Measurements from ENCODE around the gene SRPX. TPM values are rescaled to one million over a fixed set of nuclear protein-coding genes. Genes with fewer than 3 reads are reported as not detected.

Gene SRPX
- total RNA-seq, 1 donor from 2014 or later: not detected

GRCh38 chrX:38138900-38139299 is 81.8 kb downstream of the SRPX start:
- Mint-ChIP-seq H3K27me3 (no peaks in the 10 kb centered on the region), H3K4me1 (no peaks in the 10 kb centered on the region), H3K36me3 (ENCODE audit: low read depth) (no peaks in the 10 kb centered on the region), H3K27ac (no peak overlapping the region), H3K4me3 (no peak overlapping the region), H3K9me3 (no peaks in the 10 kb centered on the region)
- intact Hi-C loops (cut with micrococcal nuclease): no loop called here
- DNase-seq: no peak

- H3K27me3 Mint-ChIP-seq: no peaks in the 10 kb centered on the region
- no peak overlapping the region for H3K4me3 Mint-ChIP-seq
- no peaks in the 10 kb centered on the region for H3K4me1 Mint-ChIP-seq
- no peaks in the 10 kb centered on the region for H3K9me3 Mint-ChIP-seq
- no peaks in the 10 kb centered on the region for H3K36me3 Mint-ChIP-seq (ENCODE audit: low read depth)
- no peak overlapping the region for H3K27ac Mint-ChIP-seq
- no peak for DNase-seq
- intact Hi-C loops (cut with micrococcal nuclease): no loop called here
These were observed 82.3 kb downstream of the SRPX start for GRCh38 chrX:38138157-38138891.

- no peaks in the 10 kb centered on the region for H3K36me3 Mint-ChIP-seq (ENCODE audit: low read depth)
- DNase-seq: no peak
- H3K4me1 Mint-ChIP-seq: no peaks in the 10 kb centered on the region
- H3K27ac Mint-ChIP-seq: no peak overlapping the region
- intact Hi-C loops (cut with micrococcal nuclease): no loop called here
- H3K27me3 Mint-ChIP-seq: no peaks in the 10 kb centered on the region
- no peak overlapping the region for H3K4me3 Mint-ChIP-seq
- no peaks in the 10 kb centered on the region for H3K9me3 Mint-ChIP-seq
These were observed 91.3 kb downstream of the SRPX start for GRCh38 chrX:38129366-38129765.

DNA sequence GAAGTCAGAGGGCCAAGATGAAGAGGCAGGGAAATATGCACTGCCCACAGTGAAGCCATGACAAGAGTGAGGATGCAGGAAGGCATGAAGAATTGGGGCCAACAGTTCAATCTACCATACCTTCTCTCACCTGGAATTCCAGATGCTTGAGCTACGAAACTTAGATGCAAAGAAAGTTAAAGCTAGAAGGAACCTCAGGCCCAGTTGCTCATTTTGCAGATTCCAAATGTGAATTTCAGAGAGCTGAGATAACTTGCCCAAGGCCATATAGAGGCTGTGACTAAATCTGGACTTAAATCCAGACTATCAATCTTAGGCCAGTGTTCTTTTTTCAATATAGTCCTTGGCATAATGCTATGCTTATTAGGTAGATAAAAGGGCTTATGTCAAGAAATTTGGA is 92.7 kb downstream of the SRPX start:
- intact Hi-C loops (cut with micrococcal nuclease): no loop called here
- no peak for DNase-seq
- Mint-ChIP-seq H3K9me3 (no peaks in the 10 kb centered on the region), H3K4me3 (no peak overlapping the region), H3K27me3 (no peaks in the 10 kb centered on the region), H3K36me3 (ENCODE audit: low read depth) (no peaks in the 10 kb centered on the region), H3K27ac (no peak overlapping the region), H3K4me1 (no peaks in the 10 kb centered on the region)

DNA sequence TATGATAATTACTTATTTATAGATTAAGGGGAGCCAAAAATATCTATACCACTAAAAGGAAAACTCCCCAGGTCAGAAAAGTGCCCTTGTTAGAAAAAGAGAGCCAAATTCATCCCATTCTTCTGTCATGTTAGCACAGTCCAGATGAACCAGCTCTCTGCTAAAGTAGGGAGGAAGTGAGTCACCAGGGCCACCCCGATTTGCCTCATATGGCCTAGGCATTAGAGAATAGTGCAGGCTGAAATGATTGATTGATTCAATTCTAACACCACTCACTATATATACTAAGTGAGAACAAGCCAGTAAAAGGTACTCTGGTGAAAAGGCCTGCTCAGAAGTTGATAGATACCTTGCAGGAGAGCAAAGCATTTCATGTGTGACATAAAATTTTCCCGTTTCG is 94.5 kb downstream of the SRPX start:
- no peak overlapping the region for H3K4me3 Mint-ChIP-seq
- H3K4me1 Mint-ChIP-seq: no peaks in the 10 kb centered on the region
- DNase-seq: no peak
- H3K27me3 Mint-ChIP-seq: no peaks in the 10 kb centered on the region
- H3K27ac Mint-ChIP-seq: no peak overlapping the region
- intact Hi-C loops (cut with micrococcal nuclease): no loop called here
- no peaks in the 10 kb centered on the region for H3K36me3 Mint-ChIP-seq (ENCODE audit: low read depth)
- no peaks in the 10 kb centered on the region for H3K9me3 Mint-ChIP-seq

DNA sequence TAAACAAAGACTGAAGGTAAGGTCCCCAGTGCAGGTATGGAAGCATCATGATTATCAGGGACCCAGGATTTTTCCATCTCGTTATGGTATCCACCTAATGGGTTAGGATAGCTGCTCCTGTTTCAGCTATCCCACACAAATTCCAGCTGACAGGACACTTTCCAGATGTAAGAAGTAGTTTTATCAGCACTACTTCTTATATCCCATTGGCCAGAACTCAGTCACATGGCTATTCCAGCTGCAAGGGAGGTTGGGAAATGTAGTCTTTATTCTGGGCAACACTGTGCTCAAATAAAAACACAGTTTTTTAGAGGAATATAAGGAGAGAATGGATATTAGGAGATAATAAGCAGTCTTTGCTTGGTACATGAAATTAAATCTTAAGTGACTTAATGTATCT is 96.7 kb downstream of the SRPX start:
- Mint-ChIP-seq H3K4me1 (no peaks in the 10 kb centered on the region), H3K36me3 (ENCODE audit: low read depth) (no peaks in the 10 kb centered on the region), H3K27ac (no peak overlapping the region), H3K27me3 (no peaks in the 10 kb centered on the region), H3K9me3 (no peaks in the 10 kb centered on the region), H3K4me3 (no peak overlapping the region)
- DNase-seq: no peak
- intact Hi-C loops (cut with micrococcal nuclease): no loop called here

- Mint-ChIP-seq H3K36me3 (ENCODE audit: low read depth) (no peaks in the 10 kb centered on the region), H3K27me3 (no peaks in the 10 kb centered on the region), H3K4me1 (no peaks in the 10 kb centered on the region), H3K27ac (no peak overlapping the region), H3K9me3 (peaks cover 4% of the 10 kb centered on the region), H3K4me3 (no peak overlapping the region)
- intact Hi-C loops (cut with micrococcal nuclease): no loop called here
- no peak for DNase-seq
These were observed 103.2 kb downstream of the SRPX start for GRCh38 chrX:38117485-38117884.

- Mint-ChIP-seq H3K36me3 (ENCODE audit: low read depth) (no peaks in the 10 kb centered on the region), H3K4me1 (no peaks in the 10 kb centered on the region), H3K9me3 (peaks cover 4% of the 10 kb centered on the region), H3K27ac (no peak overlapping the region), H3K27me3 (no peaks in the 10 kb centered on the region), H3K4me3 (no peak overlapping the region)
- no peak for DNase-seq
- intact Hi-C loops (cut with micrococcal nuclease): no loop called here
These were observed 104.0 kb downstream of the SRPX start for GRCh38 chrX:38116706-38117105.

DNA sequence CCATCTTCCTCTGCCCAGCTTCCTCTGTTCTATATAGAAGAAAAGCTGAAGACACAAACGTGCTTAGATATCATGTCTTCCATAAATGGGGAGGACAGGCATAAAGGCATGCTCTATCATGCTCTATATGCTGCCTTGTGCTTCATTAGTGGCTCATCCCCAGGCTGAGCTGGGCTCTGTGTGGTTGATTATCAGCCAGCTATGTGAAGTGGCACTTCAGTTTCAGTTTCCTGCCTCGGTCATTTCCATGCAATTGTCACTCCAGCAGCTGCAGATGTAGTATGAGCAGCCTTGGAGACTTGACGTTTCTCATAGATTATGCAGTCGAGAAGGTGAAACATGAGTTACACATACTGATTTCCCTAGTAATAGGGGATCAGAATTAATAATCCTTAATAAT is 108.1 kb downstream of the SRPX start:
- intact Hi-C loops (cut with micrococcal nuclease): no loop called here
- Mint-ChIP-seq H3K9me3 (peaks cover 4% of the 10 kb centered on the region), H3K27ac (no peak overlapping the region), H3K36me3 (ENCODE audit: low read depth) (no peaks in the 10 kb centered on the region), H3K4me3 (no peak overlapping the region), H3K4me1 (no peaks in the 10 kb centered on the region), H3K27me3 (no peaks in the 10 kb centered on the region)
- no peak for DNase-seq

DNA sequence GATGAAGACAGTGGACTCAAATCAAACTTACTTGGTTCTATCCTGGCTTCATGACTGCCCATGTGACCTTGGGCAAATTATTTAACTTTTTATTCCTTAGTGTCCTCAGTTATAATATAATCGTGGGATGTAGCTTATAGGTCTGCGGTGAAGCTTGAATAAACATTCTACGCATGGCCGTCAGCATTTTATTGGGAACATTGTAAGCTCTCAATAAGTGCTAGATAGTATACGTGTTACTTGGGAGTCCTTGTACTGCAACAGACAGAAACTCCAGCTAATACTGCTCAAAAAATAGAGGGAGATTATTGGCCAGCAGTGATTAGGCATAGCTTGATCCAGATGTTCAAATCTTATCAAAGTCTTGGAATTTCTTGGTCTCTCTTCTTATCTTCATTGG is 109.5 kb downstream of the SRPX start:
- intact Hi-C loops (cut with micrococcal nuclease): no loop called here
- peaks cover 4% of the 10 kb centered on the region for H3K9me3 Mint-ChIP-seq
- no peak for DNase-seq
- H3K27me3 Mint-ChIP-seq: peaks cover 2% of the 10 kb centered on the region
- no peaks in the 10 kb centered on the region for H3K4me1 Mint-ChIP-seq
- H3K27ac Mint-ChIP-seq: no peak overlapping the region
- H3K36me3 Mint-ChIP-seq (ENCODE audit: low read depth): no peaks in the 10 kb centered on the region
- H3K4me3 Mint-ChIP-seq: no peak overlapping the region

GRCh38 chrX:38110231-38110630 is 110.4 kb downstream of the SRPX start:
- Mint-ChIP-seq H3K4me3 (no peak overlapping the region), H3K9me3 (peaks cover 4% of the 10 kb centered on the region), H3K36me3 (ENCODE audit: low read depth) (no peaks in the 10 kb centered on the region), H3K27me3 (peaks cover 2% of the 10 kb centered on the region), H3K27ac (no peak overlapping the region), H3K4me1 (no peaks in the 10 kb centered on the region)
- intact Hi-C loops (cut with micrococcal nuclease): no loop called here
- DNase-seq: no peak

GRCh38 chrX:38109042-38109898 is 111.4 kb downstream of the SRPX start:
- no peaks in the 10 kb centered on the region for H3K36me3 Mint-ChIP-seq (ENCODE audit: low read depth)
- H3K9me3 Mint-ChIP-seq: peaks cover 4% of the 10 kb centered on the region
- no peak overlapping the region for H3K27ac Mint-ChIP-seq

GRCh38 chrX:38108364-38108763 is 112.3 kb downstream of the SRPX start:
- Mint-ChIP-seq H3K27me3 (peaks cover 2% of the 10 kb centered on the region), H3K9me3 (no peaks in the 10 kb centered on the region), H3K27ac (no peak overlapping the region), H3K4me1 (no peaks in the 10 kb centered on the region), H3K36me3 (ENCODE audit: low read depth) (no peaks in the 10 kb centered on the region), H3K4me3 (no peak overlapping the region)
- intact Hi-C loops (cut with micrococcal nuclease): no loop called here
- no peak for DNase-seq

More at GRCh38 chrX:38109042-38109898, 111.4 kb downstream of the SRPX start:
- no peak overlapping the region for H3K4me3 Mint-ChIP-seq
- peaks cover 2% of the 10 kb centered on the region for H3K27me3 Mint-ChIP-seq
- DNase-seq: no peak
- H3K4me1 Mint-ChIP-seq: no peaks in the 10 kb centered on the region
- intact Hi-C loops (cut with micrococcal nuclease): no loop called here

GRCh38 chrX:38106991-38107655 is 113.5 kb downstream of the SRPX start:
- Mint-ChIP-seq H3K27me3 (peaks cover 2% of the 10 kb centered on the region), H3K27ac (no peak overlapping the region), H3K36me3 (ENCODE audit: low read depth) (no peaks in the 10 kb centered on the region), H3K4me1 (peaks cover 3% of the 10 kb centered on the region), H3K9me3 (no peaks in the 10 kb centered on the region), H3K4me3 (no peak overlapping the region)
- no peak for DNase-seq
- intact Hi-C loops (cut with micrococcal nuclease): no loop called here

All from activated CD4-positive, alpha-beta T cell treated with anti-CD3 and anti-CD28 coated beads, Interleukin-2, amount 10 ng/mL, durations not matched to agents 24 days and 14 days (primary cell).